ENCODE results near the gene ZNF214. TPM values are rescaled to one million over a fixed set of nuclear protein-coding genes. Genes with fewer than 3 reads are reported as not detected.

ZNF214 gene
- 0.65 and 1.5 TPM in 2 replicates for total RNA-seq

DNA sequence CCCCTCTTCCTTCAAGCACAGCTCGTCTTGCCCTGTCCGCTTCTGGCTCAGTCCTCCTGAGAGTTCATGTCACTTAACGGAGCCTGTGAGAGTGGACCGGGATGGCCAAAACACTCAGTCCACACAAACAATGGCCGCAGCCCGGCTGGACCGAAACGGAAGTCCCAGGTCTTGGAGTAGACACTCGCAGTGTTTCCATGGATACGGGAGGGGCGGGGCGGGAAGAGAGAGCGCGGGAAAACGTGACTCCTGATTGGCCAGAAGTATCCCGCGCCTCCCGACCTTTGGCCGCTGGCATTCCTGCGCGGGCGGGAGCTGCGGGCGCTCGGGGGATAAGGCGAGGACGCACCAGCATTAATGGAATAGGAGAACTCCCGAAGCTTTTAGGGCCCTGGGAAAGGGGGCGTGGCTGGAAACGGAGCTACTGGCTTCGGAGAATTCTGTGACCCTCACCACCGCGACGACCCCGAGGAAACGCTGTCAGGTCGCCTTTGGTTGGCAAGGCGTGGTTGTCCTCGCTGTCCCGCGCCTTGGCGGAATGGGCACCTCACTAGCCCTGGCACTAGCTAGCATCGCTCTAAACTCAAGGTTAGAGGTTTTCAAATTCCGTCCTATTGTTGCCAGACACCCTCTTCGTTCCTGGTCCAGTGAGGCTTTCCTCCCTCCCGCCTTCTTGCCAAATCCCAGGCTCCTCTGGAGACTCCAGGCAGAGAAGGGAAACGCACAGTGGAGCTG is at the start of gene ZNF214, which contains the start of gene NLRP14:
Gene ZNF214 (minus strand): TSS at position 164 of the 735 bp plus-strand sequence. CDS start 17,511 bp downstream, outside the sequence.
Gene NLRP14 (plus strand): TSS at position 297 of the 735 bp plus-strand sequence. CDS start 18,108 bp downstream, outside the sequence.

Other genes starting within 250 kb of the ZNF214 start
- gene OR2AG2, start 248.4 kb downstream of the ZNF214 start, total RNA-seq, result under 0.01 and 0.13 TPM in 2 replicates
- gene OR2AG1, start 237.3 kb downstream of the ZNF214 start, total RNA-seq, result not detected in 2 replicates
- not detected in 2 replicates for gene OR6A2, start 220.7 kb downstream of the ZNF214 start, total RNA-seq
- gene OR10A5, start 174.7 kb downstream of the ZNF214 start, total RNA-seq, result not detected in 2 replicates
- not detected in 2 replicates for gene OR10A2, start 157.3 kb downstream of the ZNF214 start, total RNA-seq
- not detected in 2 replicates for gene OR10A4, start 143.7 kb downstream of the ZNF214 start, total RNA-seq
- not detected in 2 replicates for gene OR2D2, start 127.8 kb downstream of the ZNF214 start, total RNA-seq
- gene OR2D3, start 99.3 kb downstream of the ZNF214 start, total RNA-seq, result not detected in 2 replicates
- gene ZNF215, start 93.9 kb downstream of the ZNF214 start, total RNA-seq, result 2.0 and 2.3 TPM in 2 replicates
- gene NLRP14, start 133 bp upstream of the ZNF214 start, total RNA-seq, result not detected in 2 replicates
- gene RBMXL2, start 68.7 kb upstream of the ZNF214 start, total RNA-seq, result not detected in 2 replicates
- gene SYT9, start 231.6 kb upstream of the ZNF214 start, total RNA-seq, result not detected in 2 replicates